Caco-2 (cell line): ENCODE results near the gene CHD9. TPM values are rescaled to one million over a fixed set of nuclear protein-coding genes. Genes with fewer than 3 reads are reported as not detected.
A peak's percentile ranks its signal among the peaks of the same experiment; 100 is the strongest.

Experiments
- BruUV-seq: library from RNA; stranded (reverse); fragments of 400-500 nt; replicated peaks from 2 replicates; lab custom pipeline; 2021; lab: Mats Ljungman, UMichigan
- CTCF ChIA-PET: fragments of 300-600 bp; sonication (Branson Sonifier 250); formaldehyde crosslinking; loops from one replicate; lab custom pipeline; 2022; ENCODE audit warnings: antibody characterized with exemption; lab: Charles Lee
- POLR2A ChIA-PET: fragments of 300-600 bp; sonication (Branson Sonifier 250); formaldehyde crosslinking; loops from one replicate; lab custom pipeline; 2022; ENCODE audit warnings: antibody characterized with exemption; lab: Charles Lee
- DNase-seq, 2 experiments: peaks; one replicate each; pipeline versions ENCODE4 v3.0.0 to v3.0.0-alpha.2; 2020 to 2022
- H3K27me3 ChIP-seq: replicated peaks from 2 replicates; pipeline ENCODE4 v1.6.0; 2011; ENCODE audit warnings: low read length; ENCODE audit not compliant: control insufficient read depth, insufficient read depth
- H3K36me3 ChIP-seq: 2 replicates; pipeline ENCODE4 v1.5.1; 2011; ENCODE audit warnings: low read length; ENCODE audit not compliant: control insufficient read depth, insufficient read depth
- H3K4me1 ChIP-seq: fragments of 250-450 bp; sonication (Bioruptor Pico); 2 replicates; pipeline ENCODE4 v1.5.1; 2020; ENCODE audit warnings: mild to moderate bottlenecking
- H3K4me3 ChIP-seq: 2 replicates; pipeline ENCODE4 v1.5.1; 2011; ENCODE audit warnings: low read depth, mild to moderate bottlenecking, control low read depth, low read length
- H3K9me3 ChIP-seq: fragments of 250-450 bp; sonication (Bioruptor Pico); 2 replicates; pipeline ENCODE4 v1.5.1; 2020; ENCODE audit warnings: mild to moderate bottlenecking, moderate library complexity
- H3K27ac Mint-ChIP-seq: one replicate; pipeline ENCODE4 v1.8.0; 2022; ENCODE audit warnings: mixed read lengths; ENCODE audit not compliant: unreplicated experiment
- H3K27me3 Mint-ChIP-seq: one replicate; pipeline ENCODE4 v1.8.0; 2022; ENCODE audit warnings: mixed read lengths; ENCODE audit not compliant: insufficient read depth, unreplicated experiment
- H3K36me3 Mint-ChIP-seq: one replicate; pipeline ENCODE4 v1.8.0; 2022; ENCODE audit warnings: mild to moderate bottlenecking, mixed read lengths; ENCODE audit not compliant: insufficient read depth, unreplicated experiment
- H3K4me1 Mint-ChIP-seq: one replicate; pipeline ENCODE4 v1.8.0; 2022; ENCODE audit warnings: low read depth, mixed read lengths; ENCODE audit not compliant: unreplicated experiment
- H3K4me3 Mint-ChIP-seq: one replicate; pipeline ENCODE4 v1.8.0; 2022; ENCODE audit warnings: mild to moderate bottlenecking, moderate library complexity, mixed read lengths; ENCODE audit not compliant: unreplicated experiment
- H3K9me3 Mint-ChIP-seq: one replicate; pipeline ENCODE4 v1.8.0; 2022; ENCODE audit warnings: mixed read lengths; ENCODE audit not compliant: unreplicated experiment
- CTCF ChIP-seq, 2 experiments: fragments of 200-600 bp in 1 of 2; IDR thresholded peaks; 1 replicate in 1 of 2; 2 replicates in 1 of 2; pipeline versions ENCODE4 v1.5.1 to v1.8.0; 2011 to 2022; ENCODE audit warnings: antibody characterized with exemption in 1 of 2, control low read depth in 1 of 2, inconsistent platforms in 1 of 2, low read depth in 1 of 2, low read length in 1 of 2, mild to moderate bottlenecking in 1 of 2, moderate library complexity in 1 of 2; ENCODE audit not compliant: insufficient read depth in 1 of 2, severe bottlenecking in 1 of 2, unreplicated experiment in 1 of 2
- intact Hi-C: fragments of 100-400 bp; cut with micrococcal nuclease; formaldehyde crosslinking; loops from one replicate; pipeline ENCODE4 v1.10.0; 2022; ENCODE audit not compliant: unreplicated experiment
- total RNA-seq: library from RNA; stranded (reverse); gene quantifications from 2 replicates; pipeline ENCODE4 v1.2.3, GENCODE V29; 2022

The CHD9 gene
- total RNA-seq, 1 experiment from 2014 or later: 29.1 TPM

- H3K27me3 Mint-ChIP-seq: no peaks in the 10 kb centered on the region
Measured at GRCh38 chr16:53112015-53112414, 57.2 kb downstream of the CHD9 start.

GRCh38 chr16:53115047-53115446 is 60.3 kb downstream of the CHD9 start:
- no peak overlapping the region for H3K4me3 Mint-ChIP-seq
- ChIA-PET CTCF (no interaction called here), POLR2A (no interaction called here)
- no peaks in the 10 kb centered on the region for H3K9me3 Mint-ChIP-seq
- no peaks in the 10 kb centered on the region for H3K36me3 ChIP-seq
- H3K27me3 ChIP-seq: no peaks in the 10 kb centered on the region
- no peaks in the 10 kb centered on the region for H3K27me3 Mint-ChIP-seq
- peaks cover 40% of the 10 kb centered on the region for H3K4me1 ChIP-seq
- intact Hi-C loops: no loop called here
- no peak overlapping the region for H3K4me3 ChIP-seq
- no TSS peak for BruUV-seq
- H3K27ac Mint-ChIP-seq: no peak overlapping the region
- H3K9me3 ChIP-seq: no peaks in the 10 kb centered on the region
- no peaks in the 10 kb centered on the region for H3K36me3 Mint-ChIP-seq
- TF ChIP-seq CTCF (IDR thresholded peaks at IDR 0.05; ENCODE audit: insufficient read depth in 1 of 2, low read depth in 1 of 2, low read length in 1 of 2, severe bottlenecking in 1 of 2, unreplicated experiment in 1 of 2): no peak
- H3K4me1 Mint-ChIP-seq: peaks cover 28% of the 10 kb centered on the region
- no peak for DNase-seq

More at GRCh38 chr16:53112015-53112414, 57.2 kb downstream of the CHD9 start:
- Mint-ChIP-seq H3K9me3 (no peaks in the 10 kb centered on the region), H3K36me3 (no peaks in the 10 kb centered on the region), H3K27ac (no peak overlapping the region), H3K4me3 (peak overlapping the region; percentile 55), H3K4me1 (peaks cover 28% of the 10 kb centered on the region)
- no peaks in the 10 kb centered on the region for H3K36me3 ChIP-seq
- H3K4me3 ChIP-seq: no peak overlapping the region
- no peak for TF ChIP-seq CTCF (IDR thresholded peaks at IDR 0.05; ENCODE audit: insufficient read depth in 1 of 2, low read depth in 1 of 2, low read length in 1 of 2, severe bottlenecking in 1 of 2, unreplicated experiment in 1 of 2)
- POLR2A ChIA-PET: interaction anchor here (0.8 to 1.0 kb wide), 2 partner anchors 18 to 57 kb away, joined by 3 read pairs; partner anchors contain the start of gene CHD9
- peaks cover 40% of the 10 kb centered on the region for H3K4me1 ChIP-seq
- H3K9me3 ChIP-seq: no peaks in the 10 kb centered on the region
- peak in 1 of 2 experiments; percentile 13 for DNase-seq
- no peaks in the 10 kb centered on the region for H3K27me3 ChIP-seq
- intact Hi-C loops: loop anchor here (1.0 kb wide), 1 partner anchor 13 kb away; no protein-coding TSS in a partner anchor
- CTCF ChIA-PET: interaction anchor here (0.6 to 1.6 kb wide), 6 partner anchors 9 to 57 kb away, joined by 3 to 7 read pairs (median 3); partner anchors contain the start of gene CHD9
- no TSS peak for BruUV-seq

GRCh38 chr16:53115773-53116172 is 61.0 kb downstream of the CHD9 start:
- POLR2A ChIA-PET: no interaction called here
- TF ChIP-seq CTCF (IDR thresholded peaks at IDR 0.05; ENCODE audit: insufficient read depth in 1 of 2, low read depth in 1 of 2, low read length in 1 of 2, severe bottlenecking in 1 of 2, unreplicated experiment in 1 of 2): no peak

More at GRCh38 chr16:53115773-53116172, 61.0 kb downstream of the CHD9 start:
- no peak for DNase-seq
- no peak overlapping the region for H3K27ac Mint-ChIP-seq
- intact Hi-C loops: no loop called here
- H3K36me3 Mint-ChIP-seq: no peaks in the 10 kb centered on the region
- H3K36me3 ChIP-seq: no peaks in the 10 kb centered on the region
- no peaks in the 10 kb centered on the region for H3K27me3 Mint-ChIP-seq
- peaks cover 25% of the 10 kb centered on the region for H3K4me1 Mint-ChIP-seq
- no peaks in the 10 kb centered on the region for H3K9me3 ChIP-seq
- no peaks in the 10 kb centered on the region for H3K9me3 Mint-ChIP-seq
- H3K4me1 ChIP-seq: peaks cover 36% of the 10 kb centered on the region
- no peak overlapping the region for H3K4me3 Mint-ChIP-seq
- no peak overlapping the region for H3K4me3 ChIP-seq
- no peaks in the 10 kb centered on the region for H3K27me3 ChIP-seq
- CTCF ChIA-PET: no interaction called here
- no TSS peak for BruUV-seq
